Fibroblast of peridontal ligament (primary cell): ENCODE results near the gene OR8I2.
"Not testable (repeated sequence)": the region's sequence is repeated elsewhere in the genome, so short reads cannot be mapped to it uniquely, and the experiment has no call there.

Source experiments
- DNase-seq: peaks from one replicate; pipeline ENCODE4 v3.0.0-alpha.2; 2010; ENCODE audit errors: extremely low read depth

OR8I2 gene

GRCh38 chr11:56093008-56093407, at the start of gene OR8I2:
Gene OR8I2 (plus strand): TSS chr11:56093308. CDS start chr11:56093308, 0 bp downstream.
- no peak for DNase-seq

- DNase-seq = no peak
Observed at GRCh38 chr11:56045538-56045937, 47.6 kb upstream of the OR8I2 start.

- DNase-seq = no peak
Observed at GRCh38 chr11:56048480-56048879, 44.6 kb upstream of the OR8I2 start.

- no peak for DNase-seq
Observed at GRCh38 chr11:56049487-56049886, 43.6 kb upstream of the OR8I2 start.

- DNase-seq = not testable (repeated sequence)
Observed at GRCh38 chr11:56056366-56056765, 36.7 kb upstream of the OR8I2 start.

- not testable (repeated sequence) for DNase-seq
Observed at GRCh38 chr11:56057661-56058237, 35.4 kb upstream of the OR8I2 start.

- not testable (repeated sequence) for DNase-seq
Observed at GRCh38 chr11:56058260-56058780, 34.8 kb upstream of the OR8I2 start.

- DNase-seq = no peak
Observed at GRCh38 chr11:56066980-56067379, 26.1 kb upstream of the OR8I2 start.

- no peak for DNase-seq
Observed at GRCh38 chr11:56089697-56090096, 3.4 kb upstream of the OR8I2 start.

- no peak for DNase-seq
Observed at GRCh38 chr11:56103210-56103737, 10.2 kb downstream of the OR8I2 start, which contains the start of gene OR8H2. Gene OR8H2 (plus strand): TSS chr11:56103687. CDS start chr11:56105043, 1,356 bp downstream.

GRCh38 chr11:56122073-56122472, 29.0 kb downstream of the OR8I2 start, which contains the start of gene OR8H3:
Gene OR8H3 (plus strand): TSS chr11:56122373. CDS start chr11:56122373, 0 bp downstream.
- DNase-seq = no peak

GRCh38 chr11:56140151-56140661, 47.1 kb downstream of the OR8I2 start, which contains the start of gene OR8J3:
Gene OR8J3 (minus strand): TSS chr11:56140201. CDS start chr11:56137718, 2,483 bp downstream.
- DNase-seq = no peak

GRCh38 chr11:56143681-56144080, 50.6 kb downstream of the OR8I2 start:
- DNase-seq = not testable (repeated sequence)
